Prostate gland (tissue), 2 donors: ENCODE data around the gene SLC66A2. TPM values are rescaled to one million over a fixed set of nuclear protein-coding genes. Genes with fewer than 3 reads are reported as not detected.
A peak's percentile ranks its signal among the peaks of the same experiment; 100 is the strongest.

ENCODE experiments used
- DNase-seq: peaks from one replicate; pipeline ENCODE4 v3.0.0-alpha.2; 2019; ENCODE audit warnings: low spot score
- H3K27ac ChIP-seq, 2 donors: fragments of 200-600 bp; sonication (generic); 2 replicates each; pipeline ENCODE4 v1.5.1; 2017 to 2019
- H3K27me3 ChIP-seq: fragments of 200-600 bp; sonication (generic); replicated peaks from 2 replicates; pipeline ENCODE4 v1.5.1; 2019; ENCODE audit not compliant: insufficient read depth
- H3K36me3 ChIP-seq, 2 donors: fragments of 200-600 bp; sonication (generic); 1 replicate in 1 of 2; 2 replicates in 1 of 2; pipeline versions ENCODE4 v1.5.1 to v1.8.1; 2017 to 2019
- H3K4me1 ChIP-seq: fragments of 200-600 bp; sonication (generic); replicated peaks from 2 replicates; pipeline ENCODE4 v1.5.1; 2019
- H3K4me3 ChIP-seq, 2 donors: fragments of 200-600 bp; sonication (generic); 2 replicates each; pipeline ENCODE4 v1.5.1; 2017 to 2019
- H3K9me3 ChIP-seq: fragments of 200-600 bp; sonication (generic); 2 replicates; pipeline ENCODE4 v1.5.1; 2017
- POLR2A ChIP-seq: fragments of 450-650 bp; IDR thresholded peaks from one replicate; pipeline ENCODE4 v1.6.1; 2016; ENCODE audit warnings: antibody characterized with exemption, mild to moderate bottlenecking
- POLR2AphosphoS5 ChIP-seq: sonication (generic); formaldehyde crosslinking; IDR thresholded peaks from one replicate; pipeline ENCODE4 v1.6.1; 2017; ENCODE audit warnings: antibody characterized with exemption
- WGBS: methylation state at CpG from one replicate; pipeline ENCODE4 v1.1.5; 2018; 5-methylcytosine and 5-hydroxymethylcytosine counted together
- intact Hi-C: fragments of 100-400 bp; cut with DNase I; formaldehyde crosslinking; loops from one replicate; pipeline ENCODE4 v1.14.2; 2022
- total RNA-seq, 2 donors: library from RNA; depleted of rRNA; stranded (reverse); fragments of >200 nt; gene quantifications; one replicate each; pipeline ENCODE4 v1.1.0, GENCODE V29; 2016
- TF ChIP-seq, protein P1 (sequence below), 4 experiments: fragments of 200-600 bp in 2 of 4; fragments of 450-650 bp in 2 of 4; sonication (generic) in 2 of 4; IDR thresholded peaks; 1 replicate in 3 of 4; 2 replicates in 1 of 4; pipeline ENCODE4 v1.5.1; 2016 to 2019; ENCODE audit warnings: antibody characterized with exemption in 4 of 4, mild to moderate bottlenecking in 2 of 4, moderate library complexity in 2 of 4

SLC66A2 gene
- total RNA-seq, 2 donors from 2014 or later, result 37.6 to 74.1 TPM

GRCh38 chr18:79983793-79984192 is 32.3 kb upstream of the SLC66A2 start:
- TF ChIP-seq, protein P1, sequence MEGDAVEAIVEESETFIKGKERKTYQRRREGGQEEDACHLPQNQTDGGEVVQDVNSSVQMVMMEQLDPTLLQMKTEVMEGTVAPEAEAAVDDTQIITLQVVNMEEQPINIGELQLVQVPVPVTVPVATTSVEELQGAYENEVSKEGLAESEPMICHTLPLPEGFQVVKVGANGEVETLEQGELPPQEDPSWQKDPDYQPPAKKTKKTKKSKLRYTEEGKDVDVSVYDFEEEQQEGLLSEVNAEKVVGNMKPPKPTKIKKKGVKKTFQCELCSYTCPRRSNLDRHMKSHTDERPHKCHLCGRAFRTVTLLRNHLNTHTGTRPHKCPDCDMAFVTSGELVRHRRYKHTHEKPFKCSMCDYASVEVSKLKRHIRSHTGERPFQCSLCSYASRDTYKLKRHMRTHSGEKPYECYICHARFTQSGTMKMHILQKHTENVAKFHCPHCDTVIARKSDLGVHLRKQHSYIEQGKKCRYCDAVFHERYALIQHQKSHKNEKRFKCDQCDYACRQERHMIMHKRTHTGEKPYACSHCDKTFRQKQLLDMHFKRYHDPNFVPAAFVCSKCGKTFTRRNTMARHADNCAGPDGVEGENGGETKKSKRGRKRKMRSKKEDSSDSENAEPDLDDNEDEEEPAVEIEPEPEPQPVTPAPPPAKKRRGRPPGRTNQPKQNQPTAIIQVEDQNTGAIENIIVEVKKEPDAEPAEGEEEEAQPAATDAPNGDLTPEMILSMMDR (IDR thresholded peaks at IDR 0.05), result no peak
- TF ChIP-seq POLR2AphosphoS5, result no peak
- TF ChIP-seq POLR2A, result no peak

GRCh38 chr18:79983253-79983652 is 31.8 kb upstream of the SLC66A2 start:
- 80% methylated on average over 4 of the region's 4 CpGs for WGBS
- TF ChIP-seq, protein P1 (IDR thresholded peaks at IDR 0.05), result no peak
- peak; percentile 31 for TF ChIP-seq POLR2AphosphoS5
- Histone ChIP-seq H3K4me1 (peaks cover 3% of the 10 kb centered on the region), H3K9me3 (no peaks in the 10 kb centered on the region), H3K27ac (no peak overlapping the region), H3K36me3 (no peaks in the 10 kb centered on the region), H3K27me3 (no peaks in the 10 kb centered on the region), H3K4me3 (no peak overlapping the region)
- DNase-seq, result no peak
- intact Hi-C loops, result no loop called here

More at GRCh38 chr18:79983793-79984192, 32.3 kb upstream of the SLC66A2 start:
- no peak for DNase-seq
- Histone ChIP-seq H3K4me3 (no peak overlapping the region), H3K9me3 (no peaks in the 10 kb centered on the region), H3K27ac (no peak overlapping the region), H3K36me3 (no peaks in the 10 kb centered on the region), H3K27me3 (no peaks in the 10 kb centered on the region), H3K4me1 (peaks cover 3% of the 10 kb centered on the region)
- 93% methylated on average over 7 of the region's 7 CpGs for WGBS
- intact Hi-C loops, result no loop called here

GRCh38 chr18:79982736-79983135 is 31.3 kb upstream of the SLC66A2 start:
- no peak for DNase-seq
- TF ChIP-seq, protein P1 (IDR thresholded peaks at IDR 0.05), result no peak
- TF ChIP-seq POLR2AphosphoS5 (no peak), POLR2A (no peak)
- Histone ChIP-seq H3K27me3 (no peaks in the 10 kb centered on the region), H3K4me3 (no peak overlapping the region), H3K4me1 (peaks cover 3% of the 10 kb centered on the region), H3K27ac (no peak overlapping the region), H3K9me3 (no peaks in the 10 kb centered on the region), H3K36me3 (no peaks in the 10 kb centered on the region)
- WGBS, result 83% methylated on average over 6 of the region's 6 CpGs
- intact Hi-C loops, result no loop called here

DNA sequence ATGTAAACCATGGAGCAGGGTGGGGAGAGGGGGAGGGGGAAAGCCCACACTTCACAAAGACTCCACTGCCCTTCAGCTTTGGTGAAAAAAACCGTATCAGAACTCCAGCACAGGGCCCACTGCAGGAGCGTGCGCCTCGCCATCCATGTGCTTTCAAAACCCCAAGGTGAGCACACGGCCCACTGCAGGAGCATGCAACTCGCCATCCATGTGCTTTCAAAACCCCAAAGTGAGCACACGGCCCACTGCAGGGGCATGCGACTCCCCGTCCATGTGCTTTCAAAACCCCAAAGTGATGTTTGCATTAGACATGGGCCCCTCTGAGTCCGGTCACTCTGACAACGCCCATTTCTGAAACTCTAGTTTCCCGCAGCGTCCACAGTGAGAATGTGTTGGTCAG is 29.1 kb upstream of the SLC66A2 start:
- no peak overlapping the region for H3K4me3 ChIP-seq
- TF ChIP-seq POLR2A (no peak), POLR2AphosphoS5 (no peak)
- TF ChIP-seq, protein P1 (IDR thresholded peaks at IDR 0.05), result no peak
- no peaks in the 10 kb centered on the region for H3K27me3 ChIP-seq
- intact Hi-C loops, result no loop called here
- H3K9me3 ChIP-seq, result no peaks in the 10 kb centered on the region
- no peak for DNase-seq
- no peak overlapping the region for H3K27ac ChIP-seq
- no peaks in the 10 kb centered on the region for H3K36me3 ChIP-seq
- H3K4me1 ChIP-seq, result peaks cover 3% of the 10 kb centered on the region
- 76% methylated on average over 13 of the region's 13 CpGs for WGBS

DNA sequence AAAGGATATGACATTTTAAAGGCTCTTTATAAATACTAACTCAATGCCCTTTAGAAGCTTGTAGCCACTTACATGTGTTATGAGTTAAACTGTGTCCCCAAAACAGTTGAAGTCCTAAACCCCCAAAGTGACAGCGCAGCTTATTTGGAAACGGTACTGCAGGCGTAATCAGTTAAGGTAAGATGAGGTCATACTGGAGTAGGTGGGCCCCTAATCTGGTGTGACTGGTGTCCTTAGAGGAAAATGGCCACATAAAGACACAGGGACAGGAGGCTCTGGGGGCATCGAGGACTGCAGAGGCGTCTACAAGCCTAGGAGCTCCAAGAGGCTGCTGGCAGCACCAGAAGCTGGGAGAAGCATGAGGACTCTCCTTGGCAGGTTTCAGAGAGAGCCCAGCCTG is 28.4 kb upstream of the SLC66A2 start:
- Histone ChIP-seq H3K27ac (no peak overlapping the region), H3K36me3 (no peaks in the 10 kb centered on the region), H3K27me3 (no peaks in the 10 kb centered on the region), H3K9me3 (no peaks in the 10 kb centered on the region), H3K4me1 (peaks cover 3% of the 10 kb centered on the region), H3K4me3 (no peak overlapping the region)
- no peak for DNase-seq
- TF ChIP-seq POLR2A (no peak), POLR2AphosphoS5 (no peak)
- TF ChIP-seq, protein P1 (IDR thresholded peaks at IDR 0.05), result no peak
- WGBS, result 92% methylated on average over 5 of the region's 5 CpGs
- intact Hi-C loops, result no loop called here
